Measurements from ENCODE around the gene PPCDC.

PPCDC gene

GRCh38 chr15:75045332-75046015 lies 22.1 kb downstream of the PPCDC start:
- DNase-seq, result no peak

DNA sequence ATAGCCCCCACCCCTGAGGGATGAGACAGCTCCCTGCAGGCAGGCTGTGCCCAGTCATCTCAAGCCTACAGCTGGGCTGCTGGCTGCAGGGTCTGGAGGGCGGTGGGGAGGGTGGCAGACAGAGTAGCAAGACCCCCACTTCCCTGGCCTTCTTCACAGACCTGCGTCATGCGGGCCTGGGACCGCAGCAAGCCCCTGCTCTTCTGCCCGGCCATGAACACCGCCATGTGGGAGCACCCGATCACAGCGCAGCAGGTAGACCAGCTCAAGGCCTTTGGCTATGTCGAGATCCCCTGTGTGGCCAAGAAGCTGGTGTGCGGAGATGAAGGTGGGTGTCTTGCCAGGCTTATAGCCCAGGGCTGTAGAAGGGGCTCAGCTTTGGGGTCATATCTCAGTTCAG lies 25.0 kb downstream of the PPCDC start:
- no peak for DNase-seq

DNA sequence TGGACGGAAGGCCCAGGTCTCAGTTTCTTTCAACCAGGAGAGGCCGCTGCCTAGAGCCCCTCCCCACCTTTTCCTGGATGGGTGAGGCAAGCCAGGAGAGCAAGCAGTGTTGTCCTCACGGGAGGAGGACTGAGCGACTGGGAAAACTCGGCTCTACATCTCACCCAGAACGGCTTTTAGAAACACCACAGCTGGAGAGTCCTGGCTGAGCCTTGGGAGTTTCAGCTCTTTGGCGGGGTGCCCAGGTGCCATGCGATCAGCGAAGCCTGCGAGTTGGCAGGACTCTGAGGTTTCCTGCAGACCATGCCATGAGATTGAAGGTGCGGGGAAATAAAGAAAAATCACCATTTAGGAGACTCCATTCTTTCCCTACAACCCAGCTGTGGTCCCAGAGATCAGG lies 26.0 kb downstream of the PPCDC start:
- peak; percentile 81 for DNase-seq

DNA sequence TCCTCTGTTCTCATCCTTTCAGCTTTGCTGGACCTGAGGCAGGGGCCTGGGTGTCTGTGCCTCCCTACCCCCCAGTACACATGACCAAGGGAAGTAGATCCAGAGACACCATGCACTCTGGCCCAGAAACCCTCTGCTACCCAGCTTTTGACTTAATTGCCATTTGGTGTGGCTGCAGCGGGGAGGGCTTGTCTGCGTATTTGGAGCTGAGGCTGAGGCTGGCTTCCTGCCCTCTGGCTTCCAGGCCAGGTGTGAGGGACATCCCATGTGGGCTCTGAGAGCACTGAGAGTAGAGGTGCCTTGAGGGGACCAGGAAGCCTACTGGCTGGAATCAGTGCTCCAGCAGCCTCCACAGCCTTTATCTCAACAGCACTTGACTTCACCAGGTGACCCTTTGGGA lies 26.9 kb downstream of the PPCDC start:
- no peak for DNase-seq

- DNase-seq, result peak; percentile 17
These were observed 27.8 kb downstream of the PPCDC start for GRCh38 chr15:75051191-75051608.

GRCh38 chr15:75051711-75052110 lies 28.3 kb downstream of the PPCDC start:
- no peak for DNase-seq

- DNase-seq, result no peak
These were observed 29.8 kb downstream of the PPCDC start for GRCh38 chr15:75052972-75053747.

DNA sequence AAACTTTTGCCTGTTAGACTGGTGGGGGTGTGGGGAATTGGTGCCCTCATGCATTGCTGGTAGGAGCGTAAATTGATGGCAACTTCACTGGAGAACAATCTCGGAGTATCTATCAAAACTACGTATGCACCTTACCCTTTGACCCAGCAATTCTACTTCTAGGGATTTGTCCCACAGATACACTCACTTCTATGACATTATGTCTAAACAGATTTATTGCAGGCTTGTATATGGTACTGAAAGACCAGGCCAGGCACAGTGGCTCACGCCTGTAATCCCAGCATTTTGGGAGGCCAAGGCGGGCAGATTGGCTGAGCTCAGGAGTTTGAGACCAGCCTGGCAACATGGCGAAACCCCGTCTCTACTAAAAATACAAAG lies 30.3 kb downstream of the PPCDC start:
- no peak for DNase-seq

GRCh38 chr15:75054172-75054897 lies 30.9 kb downstream of the PPCDC start:
- DNase-seq, result no peak

- DNase-seq, result no peak
These were observed 32.6 kb downstream of the PPCDC start for GRCh38 chr15:75056036-75056435.

DNA sequence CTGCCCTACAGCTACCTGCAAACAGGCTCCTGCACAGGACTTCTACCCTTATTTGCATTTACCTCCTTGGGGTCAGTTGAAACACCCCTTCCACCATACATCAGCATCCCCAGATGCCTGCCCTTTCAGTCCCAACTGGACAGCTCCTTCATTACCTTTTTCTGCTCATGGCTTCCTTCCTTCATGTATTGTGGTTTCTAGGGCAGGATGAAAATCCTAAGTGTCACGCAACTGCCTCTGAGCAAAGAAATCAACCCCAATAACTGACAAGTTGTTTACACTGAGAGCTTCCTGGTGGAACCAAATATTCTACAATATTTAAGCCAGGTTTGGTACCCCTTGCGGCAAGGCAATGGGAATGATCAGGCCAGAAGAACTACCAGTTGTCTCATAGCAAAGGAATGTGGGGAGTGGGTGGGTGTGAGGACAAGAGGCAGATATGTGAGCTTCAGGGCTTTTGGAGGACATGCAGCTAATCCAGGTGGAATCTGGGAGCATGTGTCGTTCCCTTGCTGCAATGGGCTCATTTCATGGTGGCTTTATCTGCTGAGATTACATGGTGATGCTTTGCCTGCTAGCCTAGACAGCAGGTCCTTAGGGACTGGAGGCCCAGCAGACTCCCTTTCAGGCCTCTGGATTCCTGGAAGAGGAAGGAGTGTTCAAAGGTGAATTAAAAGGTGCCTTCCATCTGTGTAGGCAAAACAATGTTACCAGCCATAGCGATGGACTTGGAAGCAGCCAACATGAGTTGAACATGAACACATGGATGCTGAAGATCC lies 34.9 kb downstream of the PPCDC start:
- no peak for DNase-seq

GRCh38 chr15:75059607-75060006 lies 36.2 kb downstream of the PPCDC start:
- no peak for DNase-seq

GRCh38 chr15:75061272-75061671 lies 37.9 kb downstream of the PPCDC start:
- no peak for DNase-seq

DNA sequence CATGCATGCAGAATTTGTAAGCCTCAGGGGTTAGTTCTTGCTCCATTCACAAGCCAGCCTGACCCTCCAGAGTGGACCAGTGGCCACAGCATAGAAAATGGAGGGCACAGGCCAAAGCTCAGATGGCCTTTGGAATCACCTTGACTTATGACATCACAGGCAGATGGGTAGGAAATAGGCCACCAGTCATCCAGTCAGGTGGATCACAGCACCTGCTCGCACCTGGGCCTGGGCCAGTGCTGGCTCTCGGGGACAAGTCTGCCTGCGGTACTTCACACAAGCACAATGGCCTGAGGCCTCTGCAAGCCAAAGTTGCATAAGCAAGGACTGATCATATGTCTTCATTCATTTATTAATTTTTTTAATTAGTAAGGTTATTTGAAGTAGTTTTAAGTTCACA lies 39.3 kb downstream of the PPCDC start:
- DNase-seq, result no peak

DNA sequence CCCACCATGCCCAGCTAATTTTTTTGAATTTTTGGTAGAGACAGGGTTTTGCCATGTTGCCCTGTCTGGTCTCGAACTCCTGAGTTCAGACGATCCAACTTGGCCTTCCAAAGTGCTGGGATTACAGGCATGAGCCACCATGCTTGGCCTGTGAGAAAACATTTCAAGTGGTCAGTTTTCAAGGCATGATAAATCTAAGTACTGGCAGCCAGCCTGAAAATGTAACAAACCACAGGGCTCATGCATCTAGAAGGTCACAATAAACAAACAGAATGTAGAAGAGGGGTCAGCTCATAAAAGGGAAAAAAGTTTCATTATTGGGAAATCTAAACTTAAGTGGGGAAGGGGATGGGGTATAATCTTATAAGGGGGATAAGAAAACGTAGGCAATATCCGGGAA lies 39.9 kb downstream of the PPCDC start:
- no peak for DNase-seq

GRCh38 chr15:75063889-75064288 lies 40.5 kb downstream of the PPCDC start:
- no peak for DNase-seq

DNA sequence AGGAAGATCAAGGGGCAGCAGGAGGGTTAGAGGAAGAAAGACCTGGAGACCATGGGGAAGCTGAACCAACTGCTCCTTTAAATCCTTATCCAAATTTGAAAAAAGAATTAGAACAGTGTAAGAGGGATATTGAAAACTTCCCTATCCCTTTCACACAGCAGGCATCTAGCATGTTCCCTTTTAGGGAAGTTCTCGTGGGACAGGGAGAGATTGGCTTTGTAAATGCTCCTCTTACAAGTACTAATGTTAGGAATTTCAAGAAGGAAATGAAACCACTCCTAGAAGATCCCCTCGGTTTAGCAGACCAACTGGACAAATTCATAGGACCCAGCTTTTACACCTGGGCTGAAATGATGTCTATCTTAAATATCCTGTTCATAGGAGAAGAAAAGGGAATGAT lies 41.5 kb downstream of the PPCDC start:
- no peak for DNase-seq

DNA sequence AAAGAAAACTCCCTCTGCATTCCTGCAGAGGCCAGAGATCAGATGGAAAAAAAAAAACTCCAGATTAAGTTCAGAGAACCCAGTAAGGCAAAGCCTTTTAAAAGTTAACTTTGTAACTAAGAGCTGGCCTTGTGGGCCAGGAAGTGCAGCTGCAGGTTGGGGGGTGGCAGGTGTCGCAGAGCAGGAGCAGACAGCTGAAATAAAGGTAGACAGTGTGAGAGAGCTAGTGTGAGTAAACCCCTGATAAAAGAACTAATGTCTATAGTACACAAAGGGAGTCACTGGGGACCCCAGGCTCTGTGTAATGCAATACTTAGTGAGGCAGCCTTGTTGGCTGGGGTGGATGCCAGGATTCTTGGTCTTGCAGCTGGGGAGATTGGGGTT lies 42.1 kb downstream of the PPCDC start:
- peak; percentile 74 for DNase-seq

DNA sequence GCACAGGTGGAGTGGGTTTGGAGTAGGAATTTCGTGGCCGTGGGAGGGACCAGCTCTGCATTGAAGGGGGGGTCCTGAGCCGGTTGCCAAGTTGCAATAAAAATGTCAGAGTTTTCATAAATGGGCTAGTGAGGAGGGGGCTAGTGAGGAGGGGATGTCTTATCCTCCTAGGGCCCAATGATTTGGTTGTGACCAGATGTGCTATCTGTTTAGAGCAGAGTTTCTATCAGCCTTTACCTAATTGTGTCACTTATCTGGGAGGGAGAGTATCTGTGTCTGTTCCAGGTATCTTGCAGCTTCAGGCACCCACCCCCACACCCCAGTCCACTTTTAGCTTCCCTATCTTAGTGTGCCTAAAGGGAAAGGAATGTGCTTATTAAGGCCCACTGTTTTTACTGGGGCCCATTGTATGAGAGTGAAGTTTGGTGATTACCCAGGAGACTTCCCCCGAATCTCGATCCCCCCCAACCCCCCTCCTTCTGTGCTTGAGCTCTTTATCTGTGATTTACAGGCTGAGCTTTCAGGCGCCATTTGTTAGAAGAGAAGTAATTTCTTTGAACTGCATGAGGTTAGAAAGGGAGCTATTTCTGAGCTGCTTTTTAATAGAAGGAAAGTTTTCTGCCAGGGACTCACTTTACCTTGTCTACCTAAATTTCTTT lies 42.6 kb downstream of the PPCDC start:
- DNase-seq, result no peak

DNA sequence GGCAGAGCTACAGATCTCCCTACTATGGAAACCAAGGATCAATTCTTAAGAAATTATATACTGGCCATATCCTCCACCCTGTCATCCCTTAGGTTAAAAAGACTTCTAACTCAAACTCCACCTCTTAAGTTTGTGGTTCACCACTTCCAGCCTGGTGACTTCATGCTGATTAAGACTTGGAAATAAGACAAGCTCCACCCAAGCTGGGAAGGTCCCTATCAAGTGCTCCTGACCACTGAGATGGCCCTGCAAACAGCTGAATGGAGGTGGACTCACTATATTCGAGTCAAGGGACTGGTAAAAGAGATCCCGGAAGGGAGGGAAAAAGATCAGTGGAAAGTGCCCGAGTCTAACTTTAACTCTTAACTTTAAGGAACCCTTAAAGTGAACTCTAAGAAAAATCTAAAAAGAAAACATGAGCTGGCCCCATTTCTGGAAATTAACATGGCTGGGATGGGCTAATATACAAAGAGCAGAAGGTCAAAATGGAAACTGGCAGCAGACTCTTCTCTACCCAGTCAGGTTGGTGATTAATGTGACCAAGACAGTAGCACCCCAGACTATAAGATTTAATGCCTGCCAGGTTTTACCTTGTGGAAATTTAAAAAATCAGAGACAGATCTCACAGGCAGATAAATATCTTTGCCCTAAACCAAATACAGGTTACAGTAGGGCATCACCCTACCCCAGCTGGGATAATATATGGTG lies 43.9 kb downstream of the PPCDC start:
- DNase-seq, result no peak

GRCh38 chr15:75068748-75069147 lies 45.4 kb downstream of the PPCDC start:
- no peak for DNase-seq

- no peak for DNase-seq
These were observed 46.0 kb downstream of the PPCDC start for GRCh38 chr15:75069301-75069925.

All from NCI-H1092 treated with DMSO at 0.1 percent for 48 hours (cell line).